GM21447 (cell line): ENCODE measurements around the gene LENEP.

ENCODE experiments used
- ATAC-seq: cut with Tn5 transposase; IDR thresholded peaks from one replicate; pipeline ENCODE4 v1.9.1; 2021; ENCODE audit not compliant: unreplicated experiment

LENEP gene

GRCh38 chr1:154998201-154998780, 4.9 kb downstream of the LENEP start:
- ATAC-seq: no peak

GRCh38 chr1:154998818-154999570, 5.6 kb downstream of the LENEP start:
- ATAC-seq: no peak

- no peak for ATAC-seq
These were observed 6.4 kb downstream of the LENEP start for GRCh38 chr1:154999571-155000410.

GRCh38 chr1:155000411-155000725, 7.0 kb downstream of the LENEP start:
- no peak for ATAC-seq

- ATAC-seq: peak; percentile 38
These were observed 7.5 kb downstream of the LENEP start for GRCh38 chr1:155000726-155001424.

GRCh38 chr1:155001425-155001674, 8.0 kb downstream of the LENEP start:
- no peak for ATAC-seq

- ATAC-seq: peak; percentile 49
These were observed 8.5 kb downstream of the LENEP start for GRCh38 chr1:155001675-155002463.

GRCh38 chr1:155002464-155003226, 9.3 kb downstream of the LENEP start, which contains the start of gene ZBTB7B:
Gene ZBTB7B (plus strand): TSS chr1:155002802. CDS start chr1:155014661, 11,859 bp downstream.
- ATAC-seq: no peak

GRCh38 chr1:155003227-155003765, 9.9 kb downstream of the LENEP start:
- no peak for ATAC-seq

GRCh38 chr1:155003766-155004351, 10.5 kb downstream of the LENEP start:
- no peak for ATAC-seq

GRCh38 chr1:155004352-155005075, 11.1 kb downstream of the LENEP start:
- ATAC-seq: no peak

GRCh38 chr1:155005076-155006011, 12.0 kb downstream of the LENEP start:
- ATAC-seq: no peak

GRCh38 chr1:155006601-155007101, 13.3 kb downstream of the LENEP start:
- ATAC-seq: no peak

GRCh38 chr1:155007251-155007828, 14.0 kb downstream of the LENEP start:
- ATAC-seq: no peak

- ATAC-seq: no peak
These were observed 14.9 kb downstream of the LENEP start for GRCh38 chr1:155008015-155008941.

GRCh38 chr1:155009221-155009711, 15.9 kb downstream of the LENEP start:
- no peak for ATAC-seq
